Measurements from ENCODE around the gene SLX4IP.

SLX4IP gene

DNA sequence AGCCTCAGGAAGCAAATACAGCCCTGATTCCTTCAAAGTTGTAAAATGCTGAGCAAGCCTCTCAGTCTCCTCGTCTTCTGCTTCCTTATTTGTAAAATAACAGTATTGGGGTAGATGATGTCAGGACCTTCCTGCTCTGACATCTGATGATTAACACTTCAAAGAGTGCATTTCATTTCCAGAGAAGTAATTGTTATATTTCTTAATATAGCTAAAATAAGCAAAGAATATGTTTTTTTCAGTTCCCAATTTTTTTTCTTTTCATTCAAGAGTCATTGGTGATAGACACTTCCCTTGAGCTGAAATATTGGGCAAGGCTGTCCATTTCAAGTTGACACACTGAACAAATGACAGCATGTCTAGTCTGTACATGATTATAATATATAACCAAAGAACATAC is 53.4 kb downstream of the SLX4IP start:
- Histone ChIP-seq H3K4me3 (ENCODE audit: low read depth, low read length) (no peak overlapping the region), H3K9me3 (ENCODE audit: severe bottlenecking) (no peaks in the 10 kb centered on the region), H3K27me3 (ENCODE audit: insufficient read depth, low read depth, severe bottlenecking) (no peaks in the 10 kb centered on the region), H3K36me3 (no peaks in the 10 kb centered on the region), H3K27ac (no peak overlapping the region)
- DNase-seq = no peak
- TF ChIP-seq, protein P1, sequence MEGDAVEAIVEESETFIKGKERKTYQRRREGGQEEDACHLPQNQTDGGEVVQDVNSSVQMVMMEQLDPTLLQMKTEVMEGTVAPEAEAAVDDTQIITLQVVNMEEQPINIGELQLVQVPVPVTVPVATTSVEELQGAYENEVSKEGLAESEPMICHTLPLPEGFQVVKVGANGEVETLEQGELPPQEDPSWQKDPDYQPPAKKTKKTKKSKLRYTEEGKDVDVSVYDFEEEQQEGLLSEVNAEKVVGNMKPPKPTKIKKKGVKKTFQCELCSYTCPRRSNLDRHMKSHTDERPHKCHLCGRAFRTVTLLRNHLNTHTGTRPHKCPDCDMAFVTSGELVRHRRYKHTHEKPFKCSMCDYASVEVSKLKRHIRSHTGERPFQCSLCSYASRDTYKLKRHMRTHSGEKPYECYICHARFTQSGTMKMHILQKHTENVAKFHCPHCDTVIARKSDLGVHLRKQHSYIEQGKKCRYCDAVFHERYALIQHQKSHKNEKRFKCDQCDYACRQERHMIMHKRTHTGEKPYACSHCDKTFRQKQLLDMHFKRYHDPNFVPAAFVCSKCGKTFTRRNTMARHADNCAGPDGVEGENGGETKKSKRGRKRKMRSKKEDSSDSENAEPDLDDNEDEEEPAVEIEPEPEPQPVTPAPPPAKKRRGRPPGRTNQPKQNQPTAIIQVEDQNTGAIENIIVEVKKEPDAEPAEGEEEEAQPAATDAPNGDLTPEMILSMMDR (IDR thresholded peaks at IDR 0.05; ENCODE audit: low read depth, low read length) = no peak

DNA sequence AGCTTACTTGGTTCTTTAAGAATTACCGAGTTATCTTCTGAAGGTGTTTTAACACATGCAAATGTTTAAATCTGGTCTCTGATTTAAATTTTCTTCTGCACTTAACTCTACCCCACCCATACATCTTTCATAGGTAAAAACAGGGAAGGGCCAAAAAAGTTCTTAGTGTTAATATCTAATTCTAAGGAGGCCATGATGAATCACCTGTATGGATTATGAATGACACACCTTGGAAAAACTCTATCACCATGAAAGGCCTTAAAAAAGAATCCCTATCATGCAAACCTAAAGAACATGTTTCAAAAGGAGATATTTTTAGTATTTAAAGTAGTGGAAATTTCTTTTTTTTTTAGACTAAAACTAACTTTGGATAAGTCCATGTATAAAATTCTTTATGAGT is 54.7 kb downstream of the SLX4IP start:
- Histone ChIP-seq H3K27me3 (ENCODE audit: insufficient read depth, low read depth, severe bottlenecking) (no peaks in the 10 kb centered on the region), H3K4me3 (ENCODE audit: low read depth, low read length) (no peak overlapping the region), H3K36me3 (no peaks in the 10 kb centered on the region), H3K9me3 (ENCODE audit: severe bottlenecking) (no peaks in the 10 kb centered on the region), H3K27ac (no peak overlapping the region)
- DNase-seq = no peak
- TF ChIP-seq, protein P1 (IDR thresholded peaks at IDR 0.05; ENCODE audit: low read depth, low read length) = no peak

GRCh38 chr20:10490257-10490656 is 55.2 kb downstream of the SLX4IP start:
- TF ChIP-seq, protein P1 (IDR thresholded peaks at IDR 0.05; ENCODE audit: low read depth, low read length) = no peak
- DNase-seq = no peak
- H3K4me3 ChIP-seq (ENCODE audit: low read depth, low read length) = no peak overlapping the region
- no peaks in the 10 kb centered on the region for H3K36me3 ChIP-seq
- H3K9me3 ChIP-seq (ENCODE audit: severe bottlenecking) = no peaks in the 10 kb centered on the region
- H3K27me3 ChIP-seq (ENCODE audit: insufficient read depth, low read depth, severe bottlenecking) = no peaks in the 10 kb centered on the region
- no peak overlapping the region for H3K27ac ChIP-seq

DNA sequence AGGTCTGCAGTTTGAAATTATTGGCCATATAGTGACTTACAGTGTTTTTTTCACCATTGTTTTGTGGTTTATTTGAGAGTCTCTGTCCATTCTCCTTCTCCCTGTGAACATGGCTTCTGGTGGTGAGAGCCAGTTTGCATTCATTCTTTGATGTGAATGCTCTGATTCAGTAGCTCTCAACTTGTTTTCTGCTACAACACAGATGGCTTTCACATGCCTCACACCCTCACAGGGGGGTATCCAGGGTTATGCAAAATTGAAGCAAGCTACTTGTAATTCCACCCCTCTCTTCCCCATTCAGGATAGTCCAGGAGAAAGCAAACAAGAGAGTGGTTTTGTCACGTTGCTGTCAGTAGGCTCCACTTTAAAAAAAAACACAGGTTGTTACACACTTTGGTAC is 55.6 kb downstream of the SLX4IP start:
- Histone ChIP-seq H3K27ac (no peak overlapping the region), H3K27me3 (ENCODE audit: insufficient read depth, low read depth, severe bottlenecking) (no peaks in the 10 kb centered on the region), H3K36me3 (no peaks in the 10 kb centered on the region), H3K4me3 (ENCODE audit: low read depth, low read length) (no peak overlapping the region), H3K9me3 (ENCODE audit: severe bottlenecking) (no peaks in the 10 kb centered on the region)
- no peak for DNase-seq
- TF ChIP-seq, protein P1 (IDR thresholded peaks at IDR 0.05; ENCODE audit: low read depth, low read length) = no peak

DNA sequence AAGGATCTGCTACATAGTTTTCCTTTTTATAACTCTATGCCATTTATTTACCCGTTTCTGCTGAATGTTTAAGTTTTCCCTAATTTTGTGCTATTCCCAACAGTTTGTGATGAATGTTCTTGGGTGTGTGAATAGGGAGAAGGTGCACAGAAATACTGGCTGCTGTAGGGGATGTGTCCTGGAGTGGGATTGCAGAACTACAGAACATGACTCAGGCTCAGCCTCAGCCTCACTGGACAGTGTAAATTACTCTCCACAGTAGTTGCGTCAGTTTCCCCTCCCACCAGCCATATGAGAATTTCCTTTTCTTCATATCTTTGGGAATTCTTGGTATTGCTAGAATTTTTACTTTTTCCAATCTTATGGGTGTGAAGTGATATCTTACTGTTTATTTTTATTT is 57.0 kb downstream of the SLX4IP start:
- no peak for DNase-seq
- H3K27ac ChIP-seq = no peak overlapping the region
- H3K27me3 ChIP-seq (ENCODE audit: insufficient read depth, low read depth, severe bottlenecking) = no peaks in the 10 kb centered on the region
- H3K4me3 ChIP-seq (ENCODE audit: low read depth, low read length) = no peak overlapping the region
- H3K36me3 ChIP-seq = no peaks in the 10 kb centered on the region
- no peaks in the 10 kb centered on the region for H3K9me3 ChIP-seq (ENCODE audit: severe bottlenecking)
- TF ChIP-seq, protein P1 (IDR thresholded peaks at IDR 0.05; ENCODE audit: low read depth, low read length) = no peak

DNA sequence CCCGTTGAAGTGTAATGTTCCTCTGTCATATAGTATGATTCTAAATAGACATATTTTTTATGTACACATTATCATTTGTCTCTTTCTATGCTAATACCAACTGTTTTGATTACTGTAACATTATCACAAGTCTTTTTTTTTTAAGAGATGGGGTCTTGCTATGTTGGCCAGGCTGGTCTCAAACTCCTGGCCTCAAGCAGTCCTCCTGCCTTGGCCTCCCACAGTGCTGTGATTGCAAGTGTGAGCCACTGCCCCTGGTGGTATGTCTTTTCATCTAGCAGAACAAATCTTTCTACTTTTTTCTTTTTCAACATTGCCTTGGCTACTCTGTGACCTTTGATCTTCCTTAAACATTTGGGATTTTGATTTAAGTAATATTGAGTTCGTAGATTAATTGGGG is 57.7 kb downstream of the SLX4IP start:
- Histone ChIP-seq H3K4me3 (ENCODE audit: low read depth, low read length) (no peak overlapping the region), H3K27me3 (ENCODE audit: insufficient read depth, low read depth, severe bottlenecking) (no peaks in the 10 kb centered on the region), H3K9me3 (ENCODE audit: severe bottlenecking) (no peaks in the 10 kb centered on the region), H3K36me3 (no peaks in the 10 kb centered on the region), H3K27ac (no peak overlapping the region)
- TF ChIP-seq, protein P1 (IDR thresholded peaks at IDR 0.05; ENCODE audit: low read depth, low read length) = no peak
- DNase-seq = no peak

All from WERI-Rb-1 (cell line).